ENCODE results near the gene ARL4D.

GRCh38 chr17:43381204-43381603 is 17.6 kb upstream of the ARL4D start:
- TF ChIP-seq, protein P1, sequence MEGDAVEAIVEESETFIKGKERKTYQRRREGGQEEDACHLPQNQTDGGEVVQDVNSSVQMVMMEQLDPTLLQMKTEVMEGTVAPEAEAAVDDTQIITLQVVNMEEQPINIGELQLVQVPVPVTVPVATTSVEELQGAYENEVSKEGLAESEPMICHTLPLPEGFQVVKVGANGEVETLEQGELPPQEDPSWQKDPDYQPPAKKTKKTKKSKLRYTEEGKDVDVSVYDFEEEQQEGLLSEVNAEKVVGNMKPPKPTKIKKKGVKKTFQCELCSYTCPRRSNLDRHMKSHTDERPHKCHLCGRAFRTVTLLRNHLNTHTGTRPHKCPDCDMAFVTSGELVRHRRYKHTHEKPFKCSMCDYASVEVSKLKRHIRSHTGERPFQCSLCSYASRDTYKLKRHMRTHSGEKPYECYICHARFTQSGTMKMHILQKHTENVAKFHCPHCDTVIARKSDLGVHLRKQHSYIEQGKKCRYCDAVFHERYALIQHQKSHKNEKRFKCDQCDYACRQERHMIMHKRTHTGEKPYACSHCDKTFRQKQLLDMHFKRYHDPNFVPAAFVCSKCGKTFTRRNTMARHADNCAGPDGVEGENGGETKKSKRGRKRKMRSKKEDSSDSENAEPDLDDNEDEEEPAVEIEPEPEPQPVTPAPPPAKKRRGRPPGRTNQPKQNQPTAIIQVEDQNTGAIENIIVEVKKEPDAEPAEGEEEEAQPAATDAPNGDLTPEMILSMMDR (tag by site-specific recombination; IDR thresholded peaks at IDR 0.05), result no peak
- TF ChIP-seq ZSCAN30 (tag by site-specific recombination; IDR thresholded peaks at IDR 0.05) (no peak), ZNF2 (tag by site-specific recombination; IDR thresholded peaks at IDR 0.05) (no peak)

All from HEK293 (cell line).